ENCODE data around the gene RESF1.

- TF ChIP-seq, protein P1, sequence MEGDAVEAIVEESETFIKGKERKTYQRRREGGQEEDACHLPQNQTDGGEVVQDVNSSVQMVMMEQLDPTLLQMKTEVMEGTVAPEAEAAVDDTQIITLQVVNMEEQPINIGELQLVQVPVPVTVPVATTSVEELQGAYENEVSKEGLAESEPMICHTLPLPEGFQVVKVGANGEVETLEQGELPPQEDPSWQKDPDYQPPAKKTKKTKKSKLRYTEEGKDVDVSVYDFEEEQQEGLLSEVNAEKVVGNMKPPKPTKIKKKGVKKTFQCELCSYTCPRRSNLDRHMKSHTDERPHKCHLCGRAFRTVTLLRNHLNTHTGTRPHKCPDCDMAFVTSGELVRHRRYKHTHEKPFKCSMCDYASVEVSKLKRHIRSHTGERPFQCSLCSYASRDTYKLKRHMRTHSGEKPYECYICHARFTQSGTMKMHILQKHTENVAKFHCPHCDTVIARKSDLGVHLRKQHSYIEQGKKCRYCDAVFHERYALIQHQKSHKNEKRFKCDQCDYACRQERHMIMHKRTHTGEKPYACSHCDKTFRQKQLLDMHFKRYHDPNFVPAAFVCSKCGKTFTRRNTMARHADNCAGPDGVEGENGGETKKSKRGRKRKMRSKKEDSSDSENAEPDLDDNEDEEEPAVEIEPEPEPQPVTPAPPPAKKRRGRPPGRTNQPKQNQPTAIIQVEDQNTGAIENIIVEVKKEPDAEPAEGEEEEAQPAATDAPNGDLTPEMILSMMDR (IDR thresholded peaks at IDR 0.05), result no peak
- TF ChIP-seq POLR2AphosphoS5 (IDR thresholded peaks at IDR 0.05; ENCODE audit: insufficient read depth in 1 of 2, low read depth in 1 of 2), result no peak
- no peak for TF ChIP-seq POLR2A (IDR thresholded peaks at IDR 0.05)
These were observed 5.1 kb downstream of the RESF1 start for GRCh38 chr12:31964280-31964679.
